Activated T-cell treated with anti-CD3 and anti-CD28 coated beads for 48 hours (primary cell): ENCODE results near the gene ALOX12.
"Not testable (repeated sequence)": the region's sequence is repeated elsewhere in the genome, so short reads cannot be mapped to it uniquely, and the experiment has no call there.

ENCODE experiments used
- DNase-seq: peaks from one replicate; pipeline ENCODE4 v3.0.0-alpha.2; 2020; ENCODE audit warnings: low read depth

ALOX12 gene, protein sequence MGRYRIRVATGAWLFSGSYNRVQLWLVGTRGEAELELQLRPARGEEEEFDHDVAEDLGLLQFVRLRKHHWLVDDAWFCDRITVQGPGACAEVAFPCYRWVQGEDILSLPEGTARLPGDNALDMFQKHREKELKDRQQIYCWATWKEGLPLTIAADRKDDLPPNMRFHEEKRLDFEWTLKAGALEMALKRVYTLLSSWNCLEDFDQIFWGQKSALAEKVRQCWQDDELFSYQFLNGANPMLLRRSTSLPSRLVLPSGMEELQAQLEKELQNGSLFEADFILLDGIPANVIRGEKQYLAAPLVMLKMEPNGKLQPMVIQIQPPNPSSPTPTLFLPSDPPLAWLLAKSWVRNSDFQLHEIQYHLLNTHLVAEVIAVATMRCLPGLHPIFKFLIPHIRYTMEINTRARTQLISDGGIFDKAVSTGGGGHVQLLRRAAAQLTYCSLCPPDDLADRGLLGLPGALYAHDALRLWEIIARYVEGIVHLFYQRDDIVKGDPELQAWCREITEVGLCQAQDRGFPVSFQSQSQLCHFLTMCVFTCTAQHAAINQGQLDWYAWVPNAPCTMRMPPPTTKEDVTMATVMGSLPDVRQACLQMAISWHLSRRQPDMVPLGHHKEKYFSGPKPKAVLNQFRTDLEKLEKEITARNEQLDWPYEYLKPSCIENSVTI

GRCh38 chr17:6995500-6996255 is at the start of gene ALOX12:
Gene ALOX12, plus strand, starts transcription at chr17:6996049. Its CDS starts 69 bp downstream, at chr17:6996118.
- DNase-seq: no peak

DNA sequence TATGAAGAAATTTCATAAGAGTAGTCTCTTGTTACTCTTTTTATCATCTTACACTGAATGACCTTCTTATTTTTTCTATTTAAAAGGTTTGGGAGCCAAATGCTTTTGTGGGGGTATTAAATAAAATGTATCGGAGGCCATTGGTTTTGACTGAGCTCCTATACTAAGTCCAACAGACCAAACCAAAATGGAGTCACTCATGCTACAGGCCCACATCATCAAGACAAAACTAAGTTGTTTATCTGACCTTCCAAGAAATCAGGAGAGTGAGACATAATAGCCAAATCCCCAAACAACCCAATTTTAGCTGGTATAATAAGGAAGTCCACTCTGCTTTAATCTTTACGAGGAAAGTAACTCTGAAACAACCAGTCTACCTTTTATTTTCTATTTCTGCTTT is 48.1 kb upstream of the ALOX12 start:
- DNase-seq: no peak

GRCh38 chr17:6948562-6948961 is 47.3 kb upstream of the ALOX12 start:
- no peak for DNase-seq

DNA sequence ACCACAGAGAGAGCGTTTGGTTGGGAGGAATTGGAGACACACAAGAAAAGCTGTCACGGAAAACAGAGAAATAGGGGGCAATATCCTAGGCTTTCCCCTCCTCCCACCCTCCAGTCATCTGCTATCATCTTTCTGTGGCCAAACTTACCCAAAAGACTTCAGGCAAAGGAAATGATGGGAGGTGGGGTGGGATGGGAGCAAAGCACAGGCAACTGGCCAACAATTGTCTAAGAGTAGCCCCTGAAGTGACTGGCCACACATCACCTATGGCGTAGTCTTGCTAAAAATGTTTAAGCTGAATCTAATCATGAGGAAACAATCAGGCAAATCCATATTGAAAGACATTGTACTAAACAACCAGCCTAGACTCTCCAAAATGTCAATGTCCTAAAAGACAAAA is 46.9 kb upstream of the ALOX12 start:
- DNase-seq: no peak

DNA sequence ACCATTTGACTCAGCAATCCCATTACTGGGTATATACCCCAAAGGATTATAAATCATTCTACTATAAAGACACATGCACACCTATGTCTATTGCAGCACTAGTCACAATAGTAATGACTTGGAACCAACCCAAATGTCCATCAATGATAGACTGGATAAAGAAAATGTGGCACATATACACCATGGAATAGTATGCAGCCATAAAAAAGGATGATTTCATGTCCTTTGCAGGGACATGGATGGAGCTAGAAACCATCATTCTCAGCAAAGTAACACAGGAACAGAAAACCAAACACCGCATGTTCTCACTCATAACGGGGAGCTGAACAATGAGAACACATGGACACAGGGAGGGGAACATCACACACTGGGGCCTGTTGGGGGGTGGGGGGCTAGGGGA is 44.9 kb upstream of the ALOX12 start:
- not testable (repeated sequence) for DNase-seq

DNA sequence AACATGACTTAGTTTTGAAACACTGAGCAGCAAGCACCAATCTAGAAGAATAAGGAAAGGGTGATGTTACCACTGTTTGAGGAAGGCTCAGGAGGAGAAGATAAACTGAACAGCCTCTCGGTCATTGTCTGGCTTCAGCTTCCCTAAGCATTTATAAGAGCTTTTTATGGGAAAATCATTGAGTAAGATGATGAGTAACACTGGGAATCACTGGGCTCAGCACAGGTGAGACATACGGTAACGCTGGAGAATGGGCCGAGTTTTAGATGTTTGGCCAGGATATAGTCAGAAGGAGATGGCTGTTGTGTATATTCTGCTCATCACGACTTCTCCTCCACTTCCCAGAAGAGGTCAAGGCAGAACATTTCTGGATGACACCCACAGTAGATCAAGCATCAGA is 42.2 kb upstream of the ALOX12 start:
- DNase-seq: no peak

DNA sequence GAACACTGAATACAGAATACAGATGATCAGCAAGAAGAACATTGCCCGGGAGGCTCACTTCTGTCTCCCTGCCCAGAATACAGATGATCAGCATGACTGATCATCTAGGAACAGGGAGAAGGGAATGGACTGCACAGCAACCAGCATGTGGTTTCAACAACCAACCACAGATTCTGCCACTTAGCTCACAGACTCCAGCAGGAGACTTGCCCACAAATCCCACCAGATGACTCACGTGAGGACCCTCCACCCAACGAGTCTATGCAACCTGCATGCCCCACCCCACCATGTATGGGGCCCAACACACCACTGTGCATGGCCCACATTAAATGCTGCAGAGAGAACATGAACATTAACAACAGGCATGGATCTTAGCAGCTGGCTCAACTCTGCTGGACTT is 36.1 kb upstream of the ALOX12 start:
- DNase-seq: no peak

- no peak for DNase-seq
Measured at GRCh38 chr17:6969323-6969726, 26.5 kb upstream of the ALOX12 start.

- no peak for DNase-seq
Measured at GRCh38 chr17:6970992-6971391, 24.9 kb upstream of the ALOX12 start.

DNA sequence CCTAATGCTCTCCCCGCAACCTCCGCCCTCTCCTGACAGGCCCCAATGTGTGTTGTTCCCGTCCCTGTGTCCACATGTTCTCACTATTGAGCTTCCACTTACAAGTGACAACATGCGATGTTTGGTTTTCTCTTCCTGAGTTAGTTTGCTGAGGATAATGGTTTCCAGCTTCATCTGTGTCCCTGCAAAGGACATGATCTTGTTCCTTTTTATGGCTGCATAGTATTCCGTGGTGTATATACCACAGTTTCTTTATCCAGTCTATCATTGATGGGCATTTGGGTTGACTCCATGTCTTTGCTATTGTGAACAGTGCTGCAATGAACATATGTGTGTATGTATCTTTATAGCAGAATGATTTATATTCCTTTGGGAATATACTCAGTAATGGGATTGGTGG is 16.4 kb upstream of the ALOX12 start:
- not testable (repeated sequence) for DNase-seq

DNA sequence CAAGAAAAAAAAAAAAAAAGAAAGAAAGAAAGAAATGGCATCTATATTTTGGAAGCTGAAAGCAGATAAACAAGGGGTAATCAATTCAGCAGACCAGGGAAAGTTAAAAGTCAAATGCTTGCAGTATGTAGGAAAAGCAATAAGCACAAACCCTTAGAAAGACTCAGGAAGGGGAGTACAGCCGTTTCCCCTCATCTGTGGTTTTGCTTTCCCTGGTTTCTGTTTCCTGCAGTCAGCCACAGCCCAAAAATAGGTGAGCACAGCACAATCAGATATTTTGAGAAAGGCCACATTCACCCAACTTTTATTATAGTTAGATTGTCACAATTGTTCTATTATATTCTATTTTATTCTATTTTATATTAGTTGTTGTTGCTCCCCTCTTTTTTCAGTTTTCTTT is 14.4 kb upstream of the ALOX12 start:
- no peak for DNase-seq

GRCh38 chr17:6985266-6985665 is 10.6 kb upstream of the ALOX12 start:
- no peak for DNase-seq

DNA sequence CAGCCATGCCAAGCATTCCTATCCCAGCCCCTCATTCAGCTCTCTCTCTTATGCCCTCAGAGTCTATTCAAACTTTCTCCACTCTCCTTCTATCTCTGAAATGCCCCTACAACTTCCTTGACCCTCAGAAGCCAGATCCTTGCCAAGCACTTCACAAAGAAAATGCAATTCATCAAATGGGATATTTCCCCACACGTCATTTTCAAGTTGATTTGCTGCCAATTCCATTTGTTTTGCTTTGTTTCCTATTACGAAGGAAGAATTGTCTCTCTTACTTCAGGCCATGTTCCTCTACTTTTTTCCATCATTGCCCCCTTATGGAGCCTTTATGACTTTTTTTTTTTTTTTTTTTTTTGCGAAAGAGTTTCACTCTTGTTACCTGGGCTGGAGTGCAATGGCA is 9.2 kb upstream of the ALOX12 start:
- no peak for DNase-seq

DNA sequence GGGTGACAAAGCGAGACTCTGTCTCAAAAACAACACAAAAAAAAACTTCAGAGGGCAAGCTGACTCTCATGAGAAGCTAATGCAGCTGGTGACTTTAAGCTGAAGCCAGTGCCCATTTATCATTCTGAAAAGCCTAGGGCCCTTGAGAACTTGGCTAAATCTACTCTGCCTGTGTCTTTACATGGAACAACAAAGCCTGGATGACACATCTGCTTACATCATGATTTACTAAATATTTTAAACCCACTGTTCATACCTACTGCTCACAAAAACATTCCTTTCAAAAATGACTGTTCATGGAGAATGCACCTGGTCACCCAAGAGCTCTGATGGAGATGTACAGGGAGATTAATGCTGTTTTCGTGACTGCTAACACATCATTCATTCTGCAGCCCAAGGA is 6.1 kb upstream of the ALOX12 start:
- no peak for DNase-seq

DNA sequence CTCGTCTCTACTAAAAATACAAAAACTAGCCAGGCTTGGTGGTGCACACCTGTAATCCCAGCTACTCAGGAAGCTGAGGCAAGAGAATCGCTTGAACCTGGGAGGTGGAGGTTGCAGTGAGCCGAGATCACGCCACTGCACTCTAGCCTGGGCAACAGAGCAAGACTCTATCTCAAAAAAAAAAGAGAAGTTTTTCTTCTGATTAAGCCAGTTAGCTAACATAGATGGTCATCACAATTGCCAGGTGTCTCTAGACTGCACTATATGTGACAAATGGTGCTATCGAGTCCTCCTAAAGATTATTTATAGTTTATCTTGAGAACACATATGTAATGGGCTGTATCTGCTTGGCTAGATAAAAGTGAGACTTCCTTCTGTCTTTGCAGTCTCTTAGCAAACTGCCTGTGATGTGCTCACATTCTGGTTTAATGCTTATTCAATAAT is 2.2 kb upstream of the ALOX12 start:
- not testable (repeated sequence) for DNase-seq

DNA sequence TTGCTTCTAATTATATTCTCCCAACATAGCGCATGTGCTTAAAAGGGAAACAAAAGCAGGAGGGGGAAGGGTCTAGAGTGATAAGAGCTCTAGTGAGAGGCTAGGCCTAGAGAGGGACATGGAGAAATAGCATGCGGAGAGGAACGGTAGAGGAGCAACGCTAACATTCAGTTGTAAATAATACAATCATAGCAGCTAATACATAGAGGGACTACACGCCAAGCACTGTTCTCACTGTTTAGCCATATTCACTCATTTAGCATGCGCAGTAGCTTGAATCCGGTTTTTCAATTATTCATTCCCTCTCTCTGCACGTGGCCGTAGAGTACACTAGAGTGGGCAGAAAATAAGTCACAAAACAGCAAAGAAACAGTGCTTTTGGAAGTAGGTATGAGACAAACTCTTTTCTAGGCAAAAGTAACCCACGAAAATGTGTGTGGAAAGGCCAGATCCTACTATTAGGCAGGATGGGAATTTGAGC is 1.7 kb upstream of the ALOX12 start:
- no peak for DNase-seq

- no peak for DNase-seq
Measured at GRCh38 chr17:6994666-6995256, 1.1 kb upstream of the ALOX12 start.

DNA sequence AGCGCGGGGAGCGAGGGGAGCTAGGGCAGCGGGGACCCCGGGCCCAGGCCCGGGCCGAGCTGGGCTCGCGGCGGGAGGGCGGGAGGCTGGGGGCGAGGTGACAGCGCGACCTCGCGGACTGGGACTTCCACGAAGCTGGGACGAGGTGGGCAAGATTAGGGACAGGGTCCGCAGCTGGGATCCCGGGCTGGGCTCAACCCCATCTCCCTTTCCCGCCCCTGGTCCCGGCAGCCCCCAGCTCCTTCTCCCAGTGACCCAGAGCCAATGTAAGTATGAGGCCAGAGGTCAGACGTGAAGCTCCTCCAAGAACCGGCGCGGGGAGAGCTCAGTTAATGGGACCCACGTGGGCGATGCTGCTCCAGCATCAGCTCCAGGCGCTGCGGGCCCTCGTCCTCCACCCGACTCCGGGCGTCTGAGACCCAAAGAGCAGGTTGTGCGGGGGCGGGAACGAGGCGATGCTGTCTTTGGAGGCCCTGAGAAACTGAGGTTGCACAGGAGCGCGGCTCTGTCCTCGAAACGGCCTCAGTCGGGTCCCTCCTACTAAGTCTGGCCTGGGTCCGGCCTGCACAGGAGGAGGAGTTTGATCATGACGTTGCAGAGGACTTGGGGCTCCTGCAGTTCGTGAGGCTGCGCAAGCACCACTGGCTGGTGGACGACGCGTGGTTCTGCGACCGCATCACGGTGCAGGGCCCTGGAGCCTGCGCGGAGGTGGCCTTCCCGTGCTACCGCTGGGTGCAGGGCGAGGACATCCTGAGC is 585 bp downstream of the ALOX12 start:
- DNase-seq: no peak

DNA sequence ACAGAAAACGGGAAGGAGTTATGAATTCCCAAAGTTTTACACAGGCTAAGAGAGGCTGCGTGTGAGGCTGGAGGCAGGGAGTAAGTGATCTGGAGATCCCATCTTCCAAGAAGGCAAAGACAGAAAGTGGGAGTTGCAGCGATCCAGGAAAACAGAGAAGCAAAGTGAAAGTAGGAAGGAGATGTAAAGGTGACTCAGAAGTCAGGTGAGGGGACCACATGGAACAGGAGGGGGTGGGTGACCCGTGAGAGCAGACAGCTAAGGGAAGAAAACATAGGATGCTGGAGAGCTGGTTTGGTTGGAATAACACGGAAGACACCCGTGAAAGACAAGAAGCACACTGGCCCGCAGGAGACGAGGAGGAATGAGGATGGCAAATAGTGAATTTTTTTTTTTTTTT is 1.3 kb downstream of the ALOX12 start:
- no peak for DNase-seq

- no peak for DNase-seq
Measured at GRCh38 chr17:6998855-6999508, 3.1 kb downstream of the ALOX12 start.
